Measurements from ENCODE around the gene NRARP. TPM values are rescaled to one million over a fixed set of nuclear protein-coding genes. Genes with fewer than 3 reads are reported as not detected.

The NRARP gene
- total and polyA plus RNA-seq, 10 of the 15 experiments (the other 5 are each of a cell fraction or from before 2014, with no cell fraction given), result 0.06 to 9.2 (median 2.2) TPM; not detected in 2

GRCh38 chr9:137306066-137306849, 4.2 kb upstream of the NRARP start:
- Histone ChIP-seq H3K4me1 (ENCODE audit: control insufficient read depth, insufficient read depth, low read length) (peaks cover 20% of the 10 kb centered on the region), H3K4me2 (ENCODE audit: control insufficient read depth, insufficient read depth) (no peak overlapping the region), H4K20me1 (ENCODE audit: control insufficient read depth, insufficient read depth) (no peaks in the 10 kb centered on the region), H3K27ac (ENCODE audit: control insufficient read depth, insufficient read depth) (no peak overlapping the region), H3K4me3 (no peak overlapping the region), H3K9me3 (replicated peaks; ENCODE audit: control insufficient read depth, insufficient read depth, low read length) (no peaks in the 10 kb centered on the region), H3K79me2 (ENCODE audit: control insufficient read depth, insufficient read depth, low read length) (no peaks in the 10 kb centered on the region), H3K27me3 (replicated peaks in 1 of 2; ENCODE audit: control insufficient read depth in 2 of 2, insufficient read depth in 2 of 2, low read length in 1 of 2) (no peaks in the 10 kb centered on the region), H2AFZ (ENCODE audit: control insufficient read depth, low read depth, low read length) (no peak overlapping the region), H3K9ac (ENCODE audit: control insufficient read depth, insufficient read depth, low read length) (no peak overlapping the region), H3K36me3 (ENCODE audit: control insufficient read depth in 2 of 2, insufficient read depth in 2 of 2, low read length in 1 of 2) (no peaks in the 10 kb centered on the region)
- TF ChIP-seq CEBPZ (IDR thresholded peaks at IDR 0.05; ENCODE audit: low read depth, low read length), result no peak
- ATAC-seq, result no peak
- no peak for FAIRE-seq
- WGBS (ENCODE audit: insufficient coverage, insufficient replicate concordance, low lambda C conversion rate, missing lambda C conversion rate), result 25% methylated on average over 19 of the region's 30 CpGs
- no peak for DNase-seq (ENCODE audit: low read depth, low spot score)
- ChIA-PET SMC1A (ENCODE audit: uncharacterized antibody, unreplicated experiment) (no interaction called here), POLR2A (interaction anchor here (1.0 kb wide), 1 partner anchor 10 kb away, joined by 3 read pairs; no protein-coding TSS in a partner anchor), RAD21 (ENCODE audit: unreplicated experiment) (no interaction called here), CTCF (no interaction called here)
- intact Hi-C loops (cut with micrococcal nuclease; ENCODE audit: unreplicated experiment) (no loop called here), in situ Hi-C loops (cut with MboI) (no loop called here)
- BruUV-seq (replicated peaks), result no TSS peak

- H3K27me3 ChIP-seq (replicated peaks in 1 of 2; ENCODE audit: control insufficient read depth in 2 of 2, insufficient read depth in 2 of 2, low read length in 1 of 2), result no peaks in the 10 kb centered on the region
- 0 out of 2 replicates have a peak overlapping the region, but pooled peaks have one; percentile 3 for H3K4me2 ChIP-seq (ENCODE audit: control insufficient read depth, insufficient read depth)
- H2AFZ ChIP-seq (ENCODE audit: control insufficient read depth, low read depth, low read length), result peak overlapping the region; percentile 75
- WGBS (ENCODE audit: insufficient coverage, insufficient replicate concordance, low lambda C conversion rate, missing lambda C conversion rate), result 34% methylated on average over 8 of the region's 8 CpGs
- FAIRE-seq (no peak), ATAC-seq (no peak), DNase-seq (ENCODE audit: low read depth, low spot score) (no peak)
- ChIA-PET RAD21 (ENCODE audit: unreplicated experiment) (no interaction called here), SMC1A (ENCODE audit: uncharacterized antibody, unreplicated experiment) (no interaction called here), CTCF (no interaction called here), POLR2A (interaction anchor here (1.0 kb wide), 1 partner anchor 10 kb away, joined by 3 read pairs; no protein-coding TSS in a partner anchor)
- H3K9ac ChIP-seq (ENCODE audit: control insufficient read depth, insufficient read depth, low read length), result no peak overlapping the region
- H3K4me1 ChIP-seq (ENCODE audit: control insufficient read depth, insufficient read depth, low read length), result peaks cover 23% of the 10 kb centered on the region
- H4K20me1 ChIP-seq (ENCODE audit: control insufficient read depth, insufficient read depth), result no peaks in the 10 kb centered on the region
- H3K79me2 ChIP-seq (ENCODE audit: control insufficient read depth, insufficient read depth, low read length), result no peaks in the 10 kb centered on the region; the same call in 1 of the 2 replicates
- intact Hi-C loops (cut with micrococcal nuclease; ENCODE audit: unreplicated experiment) (no loop called here), in situ Hi-C loops (cut with MboI) (no loop called here)
- no peaks in the 10 kb centered on the region for H3K36me3 ChIP-seq (ENCODE audit: control insufficient read depth in 2 of 2, insufficient read depth in 2 of 2, low read length in 1 of 2)
- H3K27ac ChIP-seq (ENCODE audit: control insufficient read depth, insufficient read depth), result no peak overlapping the region
- BruUV-seq (replicated peaks), result no TSS peak
- no peaks in the 10 kb centered on the region for H3K9me3 ChIP-seq (replicated peaks; ENCODE audit: control insufficient read depth, insufficient read depth, low read length)
- H3K4me3 ChIP-seq, result no peak overlapping the region
- no peak for TF ChIP-seq ZNF687 (IDR thresholded peaks at IDR 0.05)
- no peak for TF ChIP-seq JUND (IDR thresholded peaks at IDR 0.05; ENCODE audit: low read depth, low read length)
- no peak for TF ChIP-seq RELA (IDR thresholded peaks at IDR 0.05; ENCODE audit: borderline replicate concordance, partially characterized antibody)
- TF ChIP-seq CBX3 (IDR thresholded peaks at IDR 0.05; ENCODE audit: borderline replicate concordance, low read depth), result no peak
- TF ChIP-seq POLR2AphosphoS2 (IDR thresholded peaks at IDR 0.05; ENCODE audit: low read depth, low read length), result no peak
- no peak for TF ChIP-seq GABPA (IDR thresholded peaks at IDR 0.05; ENCODE audit: low read depth)
- TF ChIP-seq TARDBP (IDR thresholded peaks at IDR 0.05; ENCODE audit: borderline replicate concordance), result no peak
Measured at GRCh38 chr9:137305798-137306065, 3.7 kb upstream of the NRARP start.

Measured in GM12878 (cell line).